Upper lobe of left lung (tissue), 4 donors: ENCODE results near the gene PHF21A.

Experiments used
- CTCF ChIP-seq, 6 experiments: fragments of 450-650 bp in 4 of 6; fragments of 200-600 bp in 2 of 6; sonication (generic) in 2 of 6; IDR thresholded peaks; one replicate each; pipeline ENCODE4 v1.5.1; 2016 to 2019; ENCODE audit warnings: antibody characterized with exemption in 6 of 6
- POLR2A ChIP-seq, 4 donors: fragments of 450-650 bp; IDR thresholded peaks; one replicate each; pipeline ENCODE4 v1.5.1; 2016 to 2017; ENCODE audit warnings: antibody characterized with exemption in 4 of 4, mild to moderate bottlenecking in 2 of 4
- POLR2AphosphoS5 ChIP-seq, 2 donors: sonication (generic); formaldehyde crosslinking; IDR thresholded peaks; one replicate each; pipeline ENCODE4 v1.5.1; 2017; ENCODE audit warnings: antibody characterized with exemption in 2 of 2

GRCh38 chr11:46075928-46076327, 45.3 kb downstream of the PHF21A start:
- TF ChIP-seq CTCF (IDR thresholded peaks at IDR 0.05) (no peak), POLR2A (IDR thresholded peaks at IDR 0.05) (no peak), POLR2AphosphoS5 (IDR thresholded peaks at IDR 0.05) (no peak)
